GM12892 (cell line): ENCODE data around the gene CSTF1.
A peak's percentile ranks its signal among the peaks of the same experiment; 100 is the strongest.

Experiments used
- DNase-seq: peaks from one replicate; pipeline ENCODE4 v3.0.0; 2011; ENCODE audit not compliant: insufficient read length
- FAIRE-seq: peaks from 2 replicates; lab custom pipeline; 2011; peaks lifted over from hg19 to GRCh38; lab: Jason Lieb, UNC
- POLR2A ChIP-seq: IDR thresholded peaks from 2 replicates; pipeline ENCODE4 v1.6.1; 2011; ENCODE audit warnings: low read depth, low read length, control low read depth
- POLR2AphosphoS5 ChIP-seq: IDR thresholded peaks from 2 replicates; pipeline ENCODE4 v1.6.1; 2011; ENCODE audit warnings: low read depth, low read length, control low read depth
- TAF1 ChIP-seq: IDR thresholded peaks from 2 replicates; pipeline ENCODE4 v1.6.1; 2011; ENCODE audit warnings: low read depth, mild to moderate bottlenecking, control low read depth, low read length, borderline replicate concordance

Gene CSTF1

GRCh38 chr20:56358600-56359211, 33.7 kb upstream of the CSTF1 start, which contains the start of gene FAM210B:
Gene FAM210B (plus strand): TSS chr20:56358974. CDS start chr20:56359006, 32 bp downstream.
- DNase-seq (peak; percentile 96), FAIRE-seq (peak; percentile 64)
- TF ChIP-seq POLR2AphosphoS5 (no peak), POLR2A (no peak), TAF1 (no peak)

DNA sequence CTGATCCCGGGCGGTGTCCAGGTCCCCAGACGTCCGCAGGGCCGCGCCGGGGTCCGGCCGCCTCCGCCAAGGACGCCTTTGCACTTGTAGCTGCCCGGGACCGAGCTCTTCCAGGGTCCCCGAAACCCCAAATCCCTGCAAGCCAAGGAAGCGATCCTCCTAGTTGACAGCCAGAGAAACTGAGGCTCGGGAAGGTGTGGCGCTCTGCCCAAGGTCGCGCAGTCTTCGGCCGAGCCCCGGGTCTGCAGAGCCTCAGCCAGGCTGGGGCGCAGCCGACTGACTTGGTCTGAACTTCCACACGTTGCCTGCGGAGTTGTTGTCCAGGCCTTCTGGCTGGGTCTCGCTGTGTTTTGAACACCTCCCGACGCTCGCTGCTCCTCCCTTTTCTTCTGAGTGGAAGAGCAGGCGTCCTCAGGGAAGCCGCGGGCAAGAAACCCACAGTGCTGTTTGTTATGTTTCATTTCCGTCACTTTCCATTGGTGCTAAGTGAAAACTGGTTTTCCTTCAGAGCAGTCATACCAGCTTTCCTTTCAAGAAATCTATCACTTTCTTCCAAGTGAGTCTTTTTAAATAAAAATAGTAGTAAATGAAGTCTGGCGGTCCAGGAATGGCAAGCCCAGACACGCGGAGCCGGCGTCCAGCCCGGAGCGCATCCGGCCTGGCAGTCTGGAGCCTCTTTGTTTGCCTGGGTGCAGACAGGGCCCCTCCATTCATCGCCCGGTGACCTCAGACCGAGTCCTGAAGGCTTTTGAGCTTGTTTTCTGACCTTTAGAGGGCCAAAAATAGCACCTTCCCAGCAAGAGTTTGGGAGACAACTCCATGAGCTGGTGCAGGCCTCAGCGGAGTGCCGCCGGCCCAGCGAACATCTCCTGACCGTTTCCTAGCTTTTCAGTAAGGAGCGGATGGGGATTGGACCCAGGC, 33.0 kb upstream of the CSTF1 start:
- DNase-seq (no peak), FAIRE-seq (no peak)
- no peak for TF ChIP-seq POLR2AphosphoS5
- TF ChIP-seq TAF1: no peak
- TF ChIP-seq POLR2A: no peak

GRCh38 chr20:56360133-56360907, 32.1 kb upstream of the CSTF1 start:
- no peak for TF ChIP-seq POLR2AphosphoS5
- no peak for TF ChIP-seq POLR2A
- TF ChIP-seq TAF1: no peak
- no peak for FAIRE-seq
- no peak for DNase-seq

DNA sequence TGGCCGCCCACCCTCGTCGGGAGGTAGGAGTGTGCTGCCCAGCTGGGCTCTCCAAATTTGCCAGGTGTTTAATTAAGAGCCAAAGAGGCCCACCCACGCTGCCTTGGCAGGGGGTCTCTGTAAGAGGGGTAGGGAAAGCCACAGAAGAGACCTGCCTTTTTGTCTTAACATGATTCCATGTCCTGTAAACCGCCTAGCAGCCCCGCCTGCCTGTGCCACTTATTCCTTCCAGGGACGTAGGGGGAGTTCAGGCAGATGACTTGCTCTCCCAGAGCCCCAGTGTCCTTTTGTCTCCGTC, 31.6 kb upstream of the CSTF1 start:
- FAIRE-seq (no peak), DNase-seq (no peak)
- TF ChIP-seq TAF1 (no peak), POLR2A (no peak), POLR2AphosphoS5 (no peak)

- TF ChIP-seq POLR2AphosphoS5: no peak
- TF ChIP-seq POLR2A: no peak
- no peak for TF ChIP-seq TAF1
- DNase-seq (no peak), FAIRE-seq (no peak)
Observed at GRCh38 chr20:56361900-56362299, 30.5 kb upstream of the CSTF1 start.

- no peak for DNase-seq
- no peak for FAIRE-seq
- TF ChIP-seq POLR2AphosphoS5: no peak
- TF ChIP-seq TAF1: no peak
Observed at GRCh38 chr20:56362833-56363413, 29.5 kb upstream of the CSTF1 start.

- no peak for FAIRE-seq
- TF ChIP-seq TAF1: no peak
- no peak for TF ChIP-seq POLR2A
- DNase-seq: no peak
Observed at GRCh38 chr20:56363491-56363890, 29.0 kb upstream of the CSTF1 start.

GRCh38 chr20:56368351-56369134, 23.9 kb upstream of the CSTF1 start:
- no peak for FAIRE-seq
- TF ChIP-seq TAF1: no peak
- no peak for TF ChIP-seq POLR2AphosphoS5
- no peak for TF ChIP-seq POLR2A
- DNase-seq: no peak

GRCh38 chr20:56369179-56369578, 23.3 kb upstream of the CSTF1 start:
- FAIRE-seq: no peak
- TF ChIP-seq POLR2AphosphoS5 (no peak), TAF1 (no peak), POLR2A (no peak)
- no peak for DNase-seq

GRCh38 chr20:56371977-56372376, 20.5 kb upstream of the CSTF1 start:
- TF ChIP-seq POLR2AphosphoS5 (no peak), POLR2A (no peak), TAF1 (no peak)
- no peak for DNase-seq
- no peak for FAIRE-seq

GRCh38 chr20:56372850-56373249, 19.6 kb upstream of the CSTF1 start:
- DNase-seq: no peak
- TF ChIP-seq TAF1 (no peak), POLR2A (no peak), POLR2AphosphoS5 (no peak)
- FAIRE-seq: no peak
